LNCAP (cell line): Measurements from ENCODE around the gene SORBS1.

Experiments used
- TF ChIP-seq, protein P1 (sequence below): fragments of 450-650 bp; IDR thresholded peaks from 2 replicates; pipeline ENCODE4 v1.5.1; 2017; ENCODE audit warnings: mild to moderate bottlenecking

The SORBS1 gene

DNA sequence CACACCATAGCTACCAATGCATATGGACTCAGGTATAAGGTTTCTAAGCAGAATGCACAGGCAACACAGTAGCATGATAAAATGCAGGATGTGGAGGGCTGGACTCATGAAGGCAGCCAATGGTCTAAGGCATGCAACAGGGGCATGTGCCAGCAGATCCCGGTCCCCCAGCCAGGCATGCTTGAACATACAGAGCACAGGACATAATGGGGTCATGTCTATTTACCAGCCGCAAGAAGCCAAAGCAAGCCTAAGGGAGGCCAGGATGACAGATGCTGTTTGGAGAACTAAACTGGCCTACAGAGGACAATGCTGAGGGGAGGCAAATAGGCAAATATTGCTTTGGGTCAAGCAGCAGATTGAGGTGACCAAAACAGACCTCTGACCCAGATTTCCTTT, 210.3 kb downstream of the SORBS1 start:
- TF ChIP-seq, protein P1, sequence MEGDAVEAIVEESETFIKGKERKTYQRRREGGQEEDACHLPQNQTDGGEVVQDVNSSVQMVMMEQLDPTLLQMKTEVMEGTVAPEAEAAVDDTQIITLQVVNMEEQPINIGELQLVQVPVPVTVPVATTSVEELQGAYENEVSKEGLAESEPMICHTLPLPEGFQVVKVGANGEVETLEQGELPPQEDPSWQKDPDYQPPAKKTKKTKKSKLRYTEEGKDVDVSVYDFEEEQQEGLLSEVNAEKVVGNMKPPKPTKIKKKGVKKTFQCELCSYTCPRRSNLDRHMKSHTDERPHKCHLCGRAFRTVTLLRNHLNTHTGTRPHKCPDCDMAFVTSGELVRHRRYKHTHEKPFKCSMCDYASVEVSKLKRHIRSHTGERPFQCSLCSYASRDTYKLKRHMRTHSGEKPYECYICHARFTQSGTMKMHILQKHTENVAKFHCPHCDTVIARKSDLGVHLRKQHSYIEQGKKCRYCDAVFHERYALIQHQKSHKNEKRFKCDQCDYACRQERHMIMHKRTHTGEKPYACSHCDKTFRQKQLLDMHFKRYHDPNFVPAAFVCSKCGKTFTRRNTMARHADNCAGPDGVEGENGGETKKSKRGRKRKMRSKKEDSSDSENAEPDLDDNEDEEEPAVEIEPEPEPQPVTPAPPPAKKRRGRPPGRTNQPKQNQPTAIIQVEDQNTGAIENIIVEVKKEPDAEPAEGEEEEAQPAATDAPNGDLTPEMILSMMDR = no peak

DNA sequence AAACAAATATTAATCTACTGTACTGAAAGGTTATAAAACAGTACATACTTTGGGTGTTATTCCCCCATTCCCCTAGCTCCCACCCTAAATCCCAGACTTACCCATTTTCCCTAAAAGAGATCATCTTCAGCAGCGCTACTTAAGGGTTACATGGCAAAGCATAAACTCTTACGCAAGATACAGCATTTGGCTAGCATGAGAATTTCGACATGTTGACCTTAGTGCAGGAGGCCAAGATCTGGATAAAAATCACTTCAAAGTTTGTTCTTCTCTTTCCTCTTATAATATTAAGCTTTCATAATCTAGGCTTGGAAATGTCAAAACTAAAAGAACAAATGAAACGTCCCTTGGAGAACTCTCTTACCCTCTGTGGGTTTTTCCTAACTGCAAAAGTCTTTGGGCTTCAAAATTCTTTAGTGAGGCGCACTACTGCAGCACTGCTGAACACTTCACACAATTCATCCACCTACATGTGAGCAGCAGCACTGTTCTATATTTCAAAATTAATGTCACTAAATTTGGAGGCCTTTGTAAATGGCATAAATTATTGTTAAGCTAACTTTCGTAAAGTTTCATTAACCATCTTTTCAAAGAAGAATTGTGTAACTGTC, 210.8 kb downstream of the SORBS1 start:
- TF ChIP-seq, protein P1 = no peak

DNA sequence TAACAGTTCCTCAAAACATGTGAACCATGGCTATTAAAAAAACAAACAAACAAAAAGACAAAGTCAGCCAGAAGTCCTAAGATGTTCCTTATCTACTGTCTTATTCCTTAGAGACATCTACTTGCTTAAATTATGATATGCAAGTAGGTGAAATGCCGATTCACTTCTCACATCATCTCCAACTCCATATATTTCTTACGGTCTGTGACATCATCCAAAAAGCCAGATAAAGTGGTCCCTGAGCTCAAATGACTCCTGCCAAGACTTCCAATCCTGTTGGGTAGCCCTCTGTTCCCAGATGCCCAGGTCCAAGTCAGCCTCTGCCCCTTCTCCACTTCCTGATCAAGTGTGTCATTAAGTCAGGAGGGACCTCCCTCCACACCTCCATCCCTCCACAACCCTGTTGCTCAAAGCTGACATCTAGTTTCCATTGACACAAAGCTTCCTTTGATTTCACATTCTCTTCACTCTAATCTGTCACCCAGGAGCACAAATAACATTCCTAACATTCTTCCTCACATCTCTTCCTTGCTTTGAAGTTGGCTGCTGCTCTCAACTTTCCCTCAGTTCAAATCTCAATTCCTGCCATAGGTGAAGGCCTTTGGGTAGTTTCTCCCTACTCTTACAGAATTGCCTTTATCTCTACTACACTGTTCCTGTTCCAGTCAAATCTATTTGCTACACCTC, 214.3 kb downstream of the SORBS1 start:
- TF ChIP-seq, protein P1 = no peak

DNA sequence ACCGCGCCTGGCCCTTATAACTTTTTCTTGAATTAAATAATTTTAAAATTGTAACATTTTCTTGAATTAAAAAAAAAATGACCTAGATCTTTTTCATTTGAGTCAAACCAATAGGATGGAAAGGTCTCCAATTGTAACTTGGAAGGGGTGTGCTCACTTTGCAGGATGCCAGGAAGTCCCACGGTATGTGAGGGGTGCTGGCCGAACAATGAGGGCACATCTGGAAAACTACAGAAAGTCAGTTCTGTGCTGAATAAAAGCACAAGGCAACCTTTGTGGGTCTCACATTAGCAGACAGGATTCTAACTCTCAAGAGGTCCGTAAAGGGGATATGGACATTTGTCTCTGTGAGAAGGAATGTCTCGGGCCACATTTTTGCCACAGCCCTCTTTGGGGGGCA, 217.6 kb downstream of the SORBS1 start:
- TF ChIP-seq, protein P1 = no peak

DNA sequence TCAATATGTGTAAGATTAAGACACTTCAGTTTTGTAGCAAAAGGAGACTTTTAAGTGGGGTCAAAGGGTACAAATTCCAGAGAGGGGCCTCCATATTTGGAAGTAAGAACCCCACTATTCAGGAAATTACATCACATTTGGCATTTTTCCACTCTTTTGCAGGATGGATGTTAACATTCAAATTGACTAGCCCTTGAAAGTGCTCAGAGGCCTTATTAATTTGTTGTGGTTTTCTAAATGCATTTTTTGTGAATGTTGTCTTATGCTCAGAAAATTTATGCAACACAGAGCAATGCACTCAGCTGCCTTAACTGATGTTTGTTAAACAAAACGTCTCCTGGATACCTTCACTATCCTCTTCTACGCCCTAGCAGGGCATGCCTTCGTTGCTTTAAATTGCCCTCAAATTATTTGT, 219.4 kb downstream of the SORBS1 start:
- TF ChIP-seq, protein P1 = no peak

DNA sequence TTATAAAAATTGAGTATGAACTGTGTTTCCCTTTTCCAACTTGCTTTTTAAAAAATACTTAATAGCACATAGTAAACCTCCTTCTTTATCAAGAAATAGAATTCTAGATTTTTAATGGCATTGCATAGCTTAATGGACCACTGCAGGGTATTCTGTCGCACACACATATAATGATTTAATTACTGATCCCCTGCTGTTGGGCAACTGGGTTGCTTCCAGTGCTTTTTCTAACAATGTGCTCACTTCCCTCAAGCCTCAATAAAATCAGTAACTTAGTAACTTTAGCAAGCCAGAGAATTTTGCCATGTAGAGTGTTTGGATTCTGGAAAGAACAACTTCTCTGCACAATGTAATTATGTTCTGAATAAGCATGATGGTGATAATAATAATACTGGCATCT, 221.3 kb downstream of the SORBS1 start:
- TF ChIP-seq, protein P1 = no peak

DNA sequence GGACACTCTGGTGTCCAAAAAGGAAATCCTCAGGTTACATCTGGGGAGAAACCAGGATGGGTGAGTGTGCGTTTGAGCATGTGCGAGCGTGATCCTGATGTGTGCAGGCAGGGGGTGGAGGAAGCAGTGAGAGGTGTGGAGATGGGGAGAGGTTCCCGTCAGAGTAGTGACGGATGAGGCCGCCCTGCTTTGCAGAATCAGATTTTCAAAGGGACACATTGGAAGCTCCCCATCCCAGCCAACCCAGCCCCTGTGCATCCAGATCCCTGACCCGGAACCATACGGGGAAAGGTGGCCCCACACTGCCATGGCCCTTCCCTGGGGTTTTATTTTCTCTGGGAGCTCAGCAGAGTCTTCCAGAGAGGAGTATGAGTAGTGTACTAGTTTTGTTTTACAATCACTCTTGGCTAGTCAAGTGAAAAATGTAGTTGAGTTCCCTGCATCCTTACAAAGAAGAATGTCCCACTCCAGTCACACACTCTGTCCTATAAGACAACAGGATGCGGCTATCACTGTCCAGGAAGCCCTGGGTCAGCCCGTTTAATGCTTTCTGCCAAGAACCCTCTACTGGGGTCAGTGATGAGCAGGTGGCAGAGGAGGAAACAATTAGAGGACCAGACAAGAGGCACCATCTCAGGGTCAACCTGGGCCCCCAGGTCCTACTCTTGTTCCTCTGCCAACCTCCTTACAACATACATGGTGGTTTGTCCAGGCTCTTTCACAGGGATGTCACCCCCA, 223.6 kb downstream of the SORBS1 start:
- TF ChIP-seq, protein P1 = no peak
